GM12878 (cell line): ENCODE data around the gene NCKIPSD. TPM values are rescaled to one million over a fixed set of nuclear protein-coding genes. Genes with fewer than 3 reads are reported as not detected.

Experiments used
- ATAC-seq: fragments of 200-7000 bp; cut with Tn5 transposase; 3 replicates; pipeline ENCODE4 v1.9.1; 2020; ENCODE audit warnings: mild to moderate bottlenecking, moderate library complexity
- BruUV-seq: library from RNA; stranded (reverse); fragments of 400-500 nt; replicated peaks from 2 replicates; lab custom pipeline; 2021; lab: Mats Ljungman, UMichigan
- CTCF ChIA-PET: fragments of 300-600 bp; sonication (Branson Sonifier 250); formaldehyde crosslinking; extraction: SDS; loops from one replicate; lab custom pipeline; 2021; ENCODE audit warnings: inconsistent platforms; lab: Yijun Ruan, JAX
- POLR2A ChIA-PET: fragments of 350-600 bp; formaldehyde crosslinking; extraction: SDS; loops from one replicate; lab custom pipeline; 2021; ENCODE audit warnings: inconsistent platforms; lab: Charles Lee
- RAD21 ChIA-PET: fragments of 300-600 bp; sonication (Branson Sonifier 250); formaldehyde crosslinking; loops from one replicate; lab custom pipeline; 2023; ENCODE audit warnings: antibody characterized with exemption; ENCODE audit not compliant: unreplicated experiment; lab: Charles Lee
- SMC1A ChIA-PET: fragments of 300-600 bp; sonication (Branson Sonifier 250); formaldehyde crosslinking; loops from one replicate; lab custom pipeline; 2023; ENCODE audit not compliant: unreplicated experiment, uncharacterized antibody; lab: Charles Lee
- DNase-seq: peaks from one replicate; pipeline ENCODE4 v3.0.0-alpha.2; 2011; ENCODE audit warnings: low read depth, low spot score
- FAIRE-seq: peaks from 3 replicates; lab custom pipeline; 2011; peaks lifted over from hg19 to GRCh38; lab: Jason Lieb, UNC
- H2AFZ ChIP-seq: 2 replicates; pipeline ENCODE4 v1.6.0; 2011; ENCODE audit warnings: low read depth, low read length, control low read depth; ENCODE audit not compliant: control insufficient read depth
- H3K27ac ChIP-seq: 2 replicates; pipeline ENCODE4 v1.5.1; 2011; ENCODE audit warnings: control low read depth; ENCODE audit not compliant: control insufficient read depth, insufficient read depth
- H3K27me3 ChIP-seq, 2 experiments: replicated peaks in 1 of 2; 2 replicates each; pipeline versions ENCODE4 v1.6.0 to v1.6.1; 2011; ENCODE audit warnings: low read length in 1 of 2; ENCODE audit not compliant: control insufficient read depth in 2 of 2, insufficient read depth in 2 of 2
- H3K36me3 ChIP-seq, 2 experiments: 2 replicates each; pipeline ENCODE4 v1.5.1; 2011; ENCODE audit warnings: low read length in 1 of 2; ENCODE audit not compliant: control insufficient read depth in 2 of 2, insufficient read depth in 2 of 2
- H3K4me1 ChIP-seq: 2 replicates; pipeline ENCODE4 v1.6.1; 2011; ENCODE audit warnings: mild to moderate bottlenecking, low read length, moderate library complexity, mixed read lengths; ENCODE audit not compliant: control insufficient read depth, insufficient read depth
- H3K4me2 ChIP-seq: 2 replicates; pipeline ENCODE4 v1.6.0; 2011; ENCODE audit warnings: control low read depth; ENCODE audit not compliant: control insufficient read depth, insufficient read depth
- H3K4me3 ChIP-seq: fragments of 200-600 bp; sonication (generic); 2 replicates; pipeline ENCODE4 v1.5.1; 2016
- H3K79me2 ChIP-seq: 2 replicates; pipeline ENCODE4 v1.6.0; 2011; ENCODE audit warnings: low read length; ENCODE audit not compliant: control insufficient read depth, insufficient read depth
- H3K9ac ChIP-seq: 2 replicates; pipeline ENCODE4 v1.8.0; 2011; ENCODE audit warnings: low read length, control low read depth, mixed read lengths; ENCODE audit not compliant: control insufficient read depth, insufficient read depth
- H3K9me3 ChIP-seq: replicated peaks from 3 replicates; pipeline ENCODE4 v1.5.1; 2011; ENCODE audit warnings: mild to moderate bottlenecking, low read length; ENCODE audit not compliant: control insufficient read depth, insufficient read depth
- H4K20me1 ChIP-seq: 2 replicates; pipeline ENCODE4 v1.6.0; 2011; ENCODE audit not compliant: control insufficient read depth, insufficient read depth
- HDGF ChIP-seq: fragments of 450-650 bp; IDR thresholded peaks from 2 replicates; pipeline ENCODE4 v1.6.1; 2016; ENCODE audit warnings: antibody characterized with exemption
- MEF2B ChIP-seq: fragments of 450-650 bp; IDR thresholded peaks from 2 replicates; pipeline ENCODE4 v1.6.1; 2018; ENCODE audit warnings: mild to moderate bottlenecking, moderate library complexity; ENCODE audit not compliant: partially characterized antibody, poor library complexity, severe bottlenecking
- NBN ChIP-seq: fragments of 450-650 bp; IDR thresholded peaks from 2 replicates; pipeline ENCODE4 v1.6.1; 2016
- NFYA ChIP-seq: IDR thresholded peaks from 2 replicates; pipeline ENCODE4 v1.6.1; 2011; ENCODE audit warnings: low read depth, mild to moderate bottlenecking, low read length, improper control_type of control experiment, borderline replicate concordance
- RELA ChIP-seq: fragments of 450-650 bp; IDR thresholded peaks from 2 replicates; pipeline ENCODE4 v1.8.0; 2014; ENCODE audit warnings: borderline replicate concordance; ENCODE audit not compliant: partially characterized antibody
- RFX5 ChIP-seq: IDR thresholded peaks from 2 replicates; pipeline ENCODE4 v1.6.1; 2011; ENCODE audit warnings: low read depth, low read length, improper control_type of control experiment
- SREBF2 ChIP-seq: IDR thresholded peaks from 2 replicates; pipeline ENCODE4 v1.6.1; 2012; ENCODE audit warnings: mild to moderate bottlenecking, low read length
- WGBS: methylation state at CpG from one replicate; pipeline ENCODE4 v1.1.6; 2016; ENCODE audit warnings: low lambda C conversion rate; ENCODE audit not compliant: insufficient replicate concordance, insufficient coverage; ENCODE audit errors: missing lambda C conversion rate; 5-methylcytosine and 5-hydroxymethylcytosine counted together
- in situ Hi-C: fragments of 300-500 bp; cut with MboI; formaldehyde crosslinking; loops from 9 replicates; pipeline ENCODE4 v1.14.3; 2018; ENCODE audit warnings: mixed read lengths
- intact Hi-C: fragments of 100-400 bp; cut with micrococcal nuclease; formaldehyde crosslinking; loops from one replicate; pipeline ENCODE4 v1.14.2; 2022; ENCODE audit not compliant: unreplicated experiment
- polyA plus RNA-seq, 11 experiments: library from polyadenylated mRNA; depleted of rRNA in 4 of 11; unstranded in 6 of 11; stranded (reverse) in 5 of 11; fragments of >200 nt; fragmentation: Nextera tagmentation in 4 of 11; fragmentation: Illumina TruSeq in 1 of 11; extraction: Ambion mirVana in 4 of 11; extraction: Trizol in 1 of 11; gene quantifications; 1 replicate in 1 of 11; 2 replicates in 10 of 11; pipeline versions ENCODE4 v1.2.1 to v1.2.3, GENCODE V29; 2011 to 2016; ENCODE audit warnings: inconsistent platforms in 2 of 11, missing spikeins in 2 of 11, low read depth in 1 of 11
- total RNA-seq, 4 experiments: library from RNA; depleted of rRNA in 3 of 4; stranded (reverse); fragments of >200 nt in 3 of 4; fragmentation: Illumina TruSeq in 1 of 4; extraction: Trizol in 1 of 4; gene quantifications; 2 replicates each; pipeline versions ENCODE4 v1.2.1 to v1.2.3, GENCODE V29; 2013 to 2021
- TF ChIP-seq, protein P1 (sequence below): fragments of 450-650 bp; conservative IDR thresholded peaks from 2 replicates; pipeline ENCODE4 v1.6.1; 2017; ENCODE audit warnings: mild to moderate bottlenecking, moderate library complexity
- TF ChIP-seq, protein P2 (sequence below): fragments of 450-650 bp; formaldehyde crosslinking; IDR thresholded peaks from 2 replicates; pipeline ENCODE4 v1.4.0; 2022; ENCODE audit warnings: mild to moderate bottlenecking, moderate library complexity
- TF ChIP-seq, protein P3 (sequence below): fragments of 450-650 bp; IDR thresholded peaks from 2 replicates; pipeline ENCODE4 v1.6.1; 2017; ENCODE audit warnings: antibody characterized with exemption, mild to moderate bottlenecking, moderate library complexity
- TF ChIP-seq, protein P4 (sequence below): fragments of 450-650 bp; IDR thresholded peaks from 2 replicates; pipeline ENCODE4 v1.6.1; 2018; ENCODE audit warnings: mild to moderate bottlenecking, low read depth, moderate library complexity; ENCODE audit not compliant: partially characterized antibody

NCKIPSD gene
- total and polyA plus RNA-seq, 10 of the 15 experiments (the other 5 are each of a cell fraction or from before 2014, with no cell fraction given), result 0.93 to 31.6 (median 15.2) TPM

DNA sequence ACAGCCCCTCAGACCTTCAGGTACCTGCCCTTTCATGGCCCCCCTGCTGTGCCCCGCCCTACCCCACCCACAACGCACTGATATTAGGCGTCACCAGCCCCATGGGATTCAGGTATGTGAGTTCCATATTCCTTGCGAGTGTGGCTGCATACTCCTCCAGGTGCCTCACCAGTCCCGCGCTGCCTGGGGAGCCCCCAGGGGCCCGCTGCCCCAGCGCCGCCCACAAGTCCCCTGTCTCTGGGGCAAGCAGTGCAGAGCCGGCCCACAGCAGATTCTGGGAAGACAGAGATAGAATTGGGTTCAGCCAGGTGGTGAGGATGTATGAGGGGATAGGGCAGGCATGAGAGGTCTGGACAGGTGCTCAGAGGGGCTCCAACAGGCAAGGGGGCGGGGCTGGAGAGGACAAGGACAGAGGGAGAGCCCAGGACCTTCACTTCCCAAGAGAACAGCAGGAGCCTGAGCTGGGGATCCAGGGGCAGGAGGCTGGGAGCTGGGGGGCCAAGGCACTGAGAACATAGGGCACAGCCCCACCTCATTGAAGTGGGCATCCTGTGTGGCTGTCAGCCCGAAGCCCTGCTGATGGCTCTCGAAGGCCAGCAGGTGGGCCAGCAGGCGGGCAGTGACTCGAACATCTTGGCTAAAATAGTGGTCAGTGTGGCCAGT lies 37.4 kb downstream of the NCKIPSD start (continued):
- TF ChIP-seq, protein P1, sequence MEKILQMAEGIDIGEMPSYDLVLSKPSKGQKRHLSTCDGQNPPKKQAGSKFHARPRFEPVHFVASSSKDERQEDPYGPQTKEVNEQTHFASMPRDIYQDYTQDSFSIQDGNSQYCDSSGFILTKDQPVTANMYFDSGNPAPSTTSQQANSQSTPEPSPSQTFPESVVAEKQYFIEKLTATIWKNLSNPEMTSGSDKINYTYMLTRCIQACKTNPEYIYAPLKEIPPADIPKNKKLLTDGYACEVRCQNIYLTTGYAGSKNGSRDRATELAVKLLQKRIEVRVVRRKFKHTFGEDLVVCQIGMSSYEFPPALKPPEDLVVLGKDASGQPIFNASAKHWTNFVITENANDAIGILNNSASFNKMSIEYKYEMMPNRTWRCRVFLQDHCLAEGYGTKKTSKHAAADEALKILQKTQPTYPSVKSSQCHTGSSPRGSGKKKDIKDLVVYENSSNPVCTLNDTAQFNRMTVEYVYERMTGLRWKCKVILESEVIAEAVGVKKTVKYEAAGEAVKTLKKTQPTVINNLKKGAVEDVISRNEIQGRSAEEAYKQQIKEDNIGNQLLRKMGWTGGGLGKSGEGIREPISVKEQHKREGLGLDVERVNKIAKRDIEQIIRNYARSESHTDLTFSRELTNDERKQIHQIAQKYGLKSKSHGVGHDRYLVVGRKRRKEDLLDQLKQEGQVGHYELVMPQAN, result no peak

DNA sequence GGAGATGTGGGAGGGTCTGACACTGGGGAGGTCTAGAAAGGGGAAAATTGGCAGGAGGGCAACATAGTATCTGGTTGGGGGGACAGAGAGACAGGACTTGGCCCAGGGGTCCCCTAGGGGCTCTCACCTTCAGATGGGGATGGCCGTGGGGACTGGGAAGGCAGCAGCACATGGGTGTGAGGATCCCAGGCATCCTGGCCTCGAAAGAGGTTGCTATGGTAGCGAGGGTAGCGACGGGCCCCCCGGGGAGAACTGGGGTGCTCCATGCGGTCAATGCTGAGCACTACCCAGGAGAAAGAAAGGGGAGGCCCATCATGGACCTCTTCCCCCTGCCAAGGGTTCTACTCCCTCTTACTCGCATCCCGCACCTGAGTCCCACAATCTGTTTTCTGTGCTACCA lies 38.0 kb downstream of the NCKIPSD start:
- H3K9me3 ChIP-seq, result no peaks in the 10 kb centered on the region
- intact Hi-C loops, result no loop called here
- H3K79me2 ChIP-seq, result no peaks in the 10 kb centered on the region
- no peak overlapping the region for H3K4me3 ChIP-seq
- ATAC-seq (no peak), DNase-seq (no peak), FAIRE-seq (no peak)
- no peak overlapping the region for H3K9ac ChIP-seq
- H3K27me3 ChIP-seq, result no peaks in the 10 kb centered on the region
- 24% methylated on average over 9 of the region's 9 CpGs for WGBS
- in situ Hi-C loops, result no loop called here
- SMC1A ChIA-PET, result no interaction called here
- POLR2A ChIA-PET, result no interaction called here
- no TSS peak for BruUV-seq
- CTCF ChIA-PET, result no interaction called here
- H3K27ac ChIP-seq, result no peak overlapping the region
- no peak overlapping the region for H2AFZ ChIP-seq
- H3K4me2 ChIP-seq, result no peak overlapping the region
- RAD21 ChIA-PET, result no interaction called here
- no peaks in the 10 kb centered on the region for H3K4me1 ChIP-seq
- H4K20me1 ChIP-seq, result no peaks in the 10 kb centered on the region; the same call in 1 of the 2 replicates
- no peaks in the 10 kb centered on the region for H3K36me3 ChIP-seq
- TF ChIP-seq MEF2B, result no peak
- TF ChIP-seq, protein P2, sequence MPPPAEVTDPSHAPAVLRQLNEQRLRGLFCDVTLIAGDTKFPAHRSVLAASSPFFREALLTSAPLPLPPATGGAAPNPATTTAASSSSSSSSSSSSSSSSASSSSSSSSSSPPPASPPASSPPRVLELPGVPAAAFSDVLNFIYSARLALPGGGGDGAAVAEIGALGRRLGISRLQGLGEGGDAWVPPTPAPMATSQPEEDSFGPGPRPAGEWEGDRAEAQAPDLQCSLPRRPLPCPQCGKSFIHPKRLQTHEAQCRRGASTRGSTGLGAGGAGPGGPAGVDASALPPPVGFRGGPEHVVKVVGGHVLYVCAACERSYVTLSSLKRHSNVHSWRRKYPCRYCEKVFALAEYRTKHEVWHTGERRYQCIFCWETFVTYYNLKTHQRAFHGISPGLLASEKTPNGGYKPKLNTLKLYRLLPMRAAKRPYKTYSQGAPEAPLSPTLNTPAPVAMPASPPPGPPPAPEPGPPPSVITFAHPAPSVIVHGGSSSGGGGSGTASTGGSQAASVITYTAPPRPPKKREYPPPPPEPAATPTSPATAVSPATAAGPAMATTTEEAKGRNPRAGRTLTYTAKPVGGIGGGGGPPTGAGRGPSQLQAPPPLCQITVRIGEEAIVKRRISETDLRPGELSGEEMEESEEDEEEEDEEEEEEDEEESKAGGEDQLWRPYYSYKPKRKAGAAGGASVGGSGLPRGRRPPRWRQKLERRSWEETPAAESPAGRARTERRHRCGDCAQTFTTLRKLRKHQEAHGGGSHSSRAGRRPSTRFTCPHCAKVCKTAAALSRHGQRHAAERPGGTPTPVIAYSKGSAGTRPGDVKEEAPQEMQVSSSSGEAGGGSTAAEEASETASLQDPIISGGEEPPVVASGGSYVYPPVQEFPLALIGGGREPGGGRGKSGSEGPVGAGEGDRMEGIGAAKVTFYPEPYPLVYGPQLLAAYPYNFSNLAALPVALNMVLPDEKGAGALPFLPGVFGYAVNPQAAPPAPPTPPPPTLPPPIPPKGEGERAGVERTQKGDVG, result no peak
- no peak for TF ChIP-seq HDGF
- TF ChIP-seq, protein P3, sequence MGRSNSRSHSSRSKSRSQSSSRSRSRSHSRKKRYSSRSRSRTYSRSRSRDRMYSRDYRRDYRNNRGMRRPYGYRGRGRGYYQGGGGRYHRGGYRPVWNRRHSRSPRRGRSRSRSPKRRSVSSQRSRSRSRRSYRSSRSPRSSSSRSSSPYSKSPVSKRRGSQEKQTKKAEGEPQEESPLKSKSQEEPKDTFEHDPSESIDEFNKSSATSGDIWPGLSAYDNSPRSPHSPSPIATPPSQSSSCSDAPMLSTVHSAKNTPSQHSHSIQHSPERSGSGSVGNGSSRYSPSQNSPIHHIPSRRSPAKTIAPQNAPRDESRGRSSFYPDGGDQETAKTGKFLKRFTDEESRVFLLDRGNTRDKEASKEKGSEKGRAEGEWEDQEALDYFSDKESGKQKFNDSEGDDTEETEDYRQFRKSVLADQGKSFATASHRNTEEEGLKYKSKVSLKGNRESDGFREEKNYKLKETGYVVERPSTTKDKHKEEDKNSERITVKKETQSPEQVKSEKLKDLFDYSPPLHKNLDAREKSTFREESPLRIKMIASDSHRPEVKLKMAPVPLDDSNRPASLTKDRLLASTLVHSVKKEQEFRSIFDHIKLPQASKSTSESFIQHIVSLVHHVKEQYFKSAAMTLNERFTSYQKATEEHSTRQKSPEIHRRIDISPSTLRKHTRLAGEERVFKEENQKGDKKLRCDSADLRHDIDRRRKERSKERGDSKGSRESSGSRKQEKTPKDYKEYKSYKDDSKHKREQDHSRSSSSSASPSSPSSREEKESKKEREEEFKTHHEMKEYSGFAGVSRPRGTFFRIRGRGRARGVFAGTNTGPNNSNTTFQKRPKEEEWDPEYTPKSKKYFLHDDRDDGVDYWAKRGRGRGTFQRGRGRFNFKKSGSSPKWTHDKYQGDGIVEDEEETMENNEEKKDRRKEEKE, result no peak
- TF ChIP-seq, protein P4, sequence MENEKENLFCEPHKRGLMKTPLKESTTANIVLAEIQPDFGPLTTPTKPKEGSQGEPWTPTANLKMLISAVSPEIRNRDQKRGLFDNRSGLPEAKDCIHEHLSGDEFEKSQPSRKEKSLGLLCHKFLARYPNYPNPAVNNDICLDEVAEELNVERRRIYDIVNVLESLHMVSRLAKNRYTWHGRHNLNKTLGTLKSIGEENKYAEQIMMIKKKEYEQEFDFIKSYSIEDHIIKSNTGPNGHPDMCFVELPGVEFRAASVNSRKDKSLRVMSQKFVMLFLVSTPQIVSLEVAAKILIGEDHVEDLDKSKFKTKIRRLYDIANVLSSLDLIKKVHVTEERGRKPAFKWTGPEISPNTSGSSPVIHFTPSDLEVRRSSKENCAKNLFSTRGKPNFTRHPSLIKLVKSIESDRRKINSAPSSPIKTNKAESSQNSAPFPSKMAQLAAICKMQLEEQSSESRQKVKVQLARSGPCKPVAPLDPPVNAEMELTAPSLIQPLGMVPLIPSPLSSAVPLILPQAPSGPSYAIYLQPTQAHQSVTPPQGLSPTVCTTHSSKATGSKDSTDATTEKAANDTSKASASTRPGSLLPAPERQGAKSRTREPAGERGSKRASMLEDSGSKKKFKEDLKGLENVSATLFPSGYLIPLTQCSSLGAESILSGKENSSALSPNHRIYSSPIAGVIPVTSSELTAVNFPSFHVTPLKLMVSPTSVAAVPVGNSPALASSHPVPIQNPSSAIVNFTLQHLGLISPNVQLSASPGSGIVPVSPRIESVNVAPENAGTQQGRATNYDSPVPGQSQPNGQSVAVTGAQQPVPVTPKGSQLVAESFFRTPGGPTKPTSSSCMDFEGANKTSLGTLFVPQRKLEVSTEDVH, result no peak
- no peak for TF ChIP-seq NBN
- no peak for TF ChIP-seq RELA
- TF ChIP-seq SREBF2, result no peak
- TF ChIP-seq NFYA, result no peak
- TF ChIP-seq RFX5, result no peak
